Endothelial cell of hepatic sinusoid (primary cell): ENCODE measurements around the gene ETAA1.

Source experiments
- in situ Hi-C: cut with HindIII; loops from 2 replicates; pipeline ENCODE4 v1.10.0; 2017; ENCODE audit warnings: low sequenced_read_pairs

Gene ETAA1

GRCh38 chr2:67397143-67397986 lies at the start of gene ETAA1:
ETAA1 (plus strand) TSS chr2:67397333; CDS start chr2:67397449, 116 bp downstream.
- in situ Hi-C loops, result no loop called here

- in situ Hi-C loops, result no loop called here
Measured at GRCh38 chr2:67366832-67367412, 30.2 kb upstream of the ETAA1 start.

DNA sequence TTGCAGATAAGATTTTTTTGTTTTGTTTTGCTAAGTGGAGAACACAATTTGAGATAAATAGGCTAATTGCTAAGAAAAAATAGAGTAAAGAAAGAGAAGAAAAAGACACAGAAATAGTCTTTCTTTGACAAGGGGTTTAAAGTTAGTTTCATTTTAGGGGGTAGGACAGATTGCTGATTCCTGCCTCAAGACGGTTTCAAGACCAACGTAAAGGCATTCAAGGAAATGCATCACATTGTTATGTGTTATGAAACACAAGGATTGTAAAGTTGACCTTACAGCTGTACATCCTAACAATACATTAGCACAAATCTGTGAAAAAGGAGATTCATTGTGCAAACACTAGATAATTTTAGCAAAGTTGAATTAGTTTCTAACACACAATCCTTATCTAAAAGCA lies 22.7 kb upstream of the ETAA1 start:
- in situ Hi-C loops, result no loop called here

- in situ Hi-C loops, result no loop called here
Measured at GRCh38 chr2:67374949-67375348, 22.2 kb upstream of the ETAA1 start.

GRCh38 chr2:67378555-67378954 lies 18.6 kb upstream of the ETAA1 start:
- in situ Hi-C loops, result no loop called here

GRCh38 chr2:67379048-67379447 lies 18.1 kb upstream of the ETAA1 start:
- in situ Hi-C loops, result no loop called here

DNA sequence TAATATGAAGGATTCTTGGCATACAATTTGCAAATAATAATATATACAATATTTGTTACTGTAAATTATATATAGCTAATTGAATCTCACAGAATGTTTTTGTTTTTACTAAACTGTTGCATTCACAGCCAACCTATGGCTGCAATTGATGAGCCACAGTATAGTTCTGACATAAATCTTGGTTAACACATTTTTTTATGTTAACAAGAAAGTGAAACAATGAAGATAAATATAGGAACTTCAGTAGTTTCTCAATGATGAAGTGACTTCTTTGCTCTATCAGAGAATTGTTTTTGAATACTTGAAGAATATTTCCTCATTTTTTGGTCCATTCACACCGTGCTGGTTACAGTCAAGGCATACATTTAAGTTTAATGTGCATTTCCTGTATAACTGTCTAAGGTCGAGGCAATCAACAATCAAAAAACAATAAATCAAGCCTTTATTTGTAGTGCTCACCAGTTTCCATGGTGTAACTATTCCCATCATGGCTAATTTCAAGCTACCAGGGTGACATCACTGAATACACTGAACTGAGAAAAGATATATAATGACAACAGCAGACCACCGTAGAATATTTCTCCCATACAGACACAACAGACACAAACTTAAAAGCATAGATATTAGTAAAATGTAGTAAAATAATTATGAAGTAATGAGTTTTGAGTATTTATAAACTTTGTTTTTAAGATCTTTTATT lies 12.9 kb upstream of the ETAA1 start:
- in situ Hi-C loops, result no loop called here

GRCh38 chr2:67388680-67389079 lies 8.5 kb upstream of the ETAA1 start:
- in situ Hi-C loops, result no loop called here

DNA sequence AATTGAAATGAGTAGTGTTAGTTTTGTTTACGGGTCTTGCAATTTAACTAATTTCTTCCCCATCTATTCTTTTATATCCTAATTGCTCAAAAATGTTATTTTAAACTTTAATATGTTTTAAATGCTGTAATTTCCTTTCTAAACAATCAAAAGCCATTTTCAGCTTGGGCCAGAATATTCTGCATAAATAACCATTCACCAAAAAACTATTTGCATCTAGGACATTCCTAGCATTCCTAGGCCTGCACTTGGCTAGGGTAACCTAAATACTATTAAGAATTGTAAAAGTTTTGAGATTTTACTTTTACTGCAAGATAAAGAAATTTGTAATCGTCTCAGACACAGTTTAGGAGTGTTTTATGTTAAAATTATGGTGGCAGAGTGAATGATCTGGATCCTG lies 7.8 kb upstream of the ETAA1 start:
- in situ Hi-C loops, result no loop called here

GRCh38 chr2:67389788-67390187 lies 7.3 kb upstream of the ETAA1 start:
- in situ Hi-C loops, result loop anchor here (5.0 kb wide), 1 partner anchor 73 kb away; no protein-coding TSS in a partner anchor

- in situ Hi-C loops, result loop anchor here (5.0 kb wide), 1 partner anchor 69 kb away; no protein-coding TSS in a partner anchor
Measured at GRCh38 chr2:67393237-67393636, 3.9 kb upstream of the ETAA1 start.

DNA sequence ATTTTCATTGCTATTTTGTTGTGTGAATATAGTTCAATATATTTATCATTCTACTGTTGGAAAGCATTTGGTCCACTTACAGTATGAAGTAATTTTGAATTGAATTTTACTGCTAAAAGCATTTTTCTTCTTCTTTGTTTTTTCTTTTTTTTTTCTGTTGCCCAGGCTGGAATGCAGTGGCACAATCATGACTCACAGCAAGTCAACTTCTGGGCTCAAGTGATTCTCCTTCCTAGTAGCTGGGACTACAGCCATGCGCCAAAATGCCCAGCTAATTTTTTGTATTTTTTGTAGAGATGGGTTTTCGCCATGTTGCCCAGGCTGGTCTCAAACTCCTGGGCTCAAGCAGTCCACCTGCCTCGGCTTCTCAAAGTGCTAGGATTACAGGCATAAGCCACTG lies 2.4 kb upstream of the ETAA1 start:
- in situ Hi-C loops, result loop anchor here (5.0 kb wide), 1 partner anchor 68 kb away; no protein-coding TSS in a partner anchor

DNA sequence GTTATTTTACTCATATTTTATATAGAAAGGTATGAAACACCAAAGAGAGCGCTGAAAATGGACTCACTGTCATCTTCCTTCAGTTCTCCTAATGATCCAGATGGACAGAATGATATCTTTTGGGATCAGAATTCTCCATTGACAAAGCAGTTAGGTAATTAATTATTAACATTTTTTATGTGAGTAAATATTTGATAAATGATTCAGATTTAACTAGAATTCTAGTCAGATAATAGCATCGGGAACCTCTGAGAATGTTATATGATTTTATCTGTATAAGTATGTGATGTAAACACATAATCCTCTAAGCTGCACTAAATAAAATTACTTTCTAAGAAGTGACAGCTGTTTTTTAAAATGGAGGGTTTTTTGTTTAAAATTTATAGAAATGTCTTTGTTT lies 2.0 kb downstream of the ETAA1 start:
- in situ Hi-C loops, result no loop called here

DNA sequence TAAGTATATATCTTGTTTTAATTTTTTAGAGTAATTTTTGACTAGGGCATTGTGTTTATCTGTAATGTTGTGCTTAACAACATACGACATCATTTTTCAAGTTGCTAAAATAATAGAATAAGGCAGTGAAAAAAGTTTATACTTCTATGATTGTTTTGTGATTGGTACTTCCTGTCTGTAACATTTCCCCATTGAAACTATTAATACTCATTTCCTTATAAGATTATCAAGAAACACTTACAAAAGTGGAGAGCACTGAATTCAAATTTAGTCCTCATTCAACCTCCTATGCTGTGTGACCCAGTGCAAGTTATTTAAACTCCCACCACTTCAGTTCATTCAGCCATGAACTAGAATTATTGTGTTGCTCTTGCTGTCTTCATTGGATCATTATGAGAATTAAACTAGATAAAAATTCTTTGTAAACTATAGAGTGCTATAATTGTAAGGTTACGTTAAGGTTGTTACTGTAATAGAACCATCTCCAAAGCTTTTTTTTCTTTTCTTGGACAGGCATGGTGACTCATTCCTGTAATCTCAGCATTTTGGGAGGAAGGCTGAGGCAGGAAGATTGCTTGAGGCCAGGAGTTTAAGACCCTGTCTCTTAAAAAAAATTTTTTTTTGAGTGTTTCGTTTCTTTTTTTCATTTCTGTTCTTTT lies 2.8 kb downstream of the ETAA1 start:
- in situ Hi-C loops, result no loop called here

- in situ Hi-C loops, result no loop called here
Measured at GRCh38 chr2:67400560-67401485, 3.7 kb downstream of the ETAA1 start.

DNA sequence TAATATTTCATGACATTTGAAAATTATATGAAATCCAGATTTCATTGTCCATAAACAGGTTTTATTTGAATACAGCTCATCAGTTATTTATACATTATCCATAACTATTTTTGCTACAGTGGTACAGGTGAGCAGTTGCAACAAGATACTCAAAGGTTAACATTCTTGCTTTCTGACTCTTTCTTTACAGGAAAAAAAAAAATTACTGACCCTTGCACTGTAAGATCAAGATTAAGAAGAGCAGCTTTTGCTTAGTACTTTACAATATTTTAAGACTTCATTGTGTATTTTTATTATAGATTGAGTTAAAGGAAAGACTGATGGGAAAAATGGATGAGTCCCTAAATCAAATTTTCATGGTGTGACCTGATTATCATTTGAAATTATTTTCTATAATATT lies 11.2 kb downstream of the ETAA1 start:
- in situ Hi-C loops, result no loop called here

- in situ Hi-C loops, result no loop called here
Measured at GRCh38 chr2:67412424-67412823, 15.3 kb downstream of the ETAA1 start.

GRCh38 chr2:67414867-67415266 lies 17.7 kb downstream of the ETAA1 start:
- in situ Hi-C loops, result no loop called here

- in situ Hi-C loops, result no loop called here
Measured at GRCh38 chr2:67416136-67416535, 19.0 kb downstream of the ETAA1 start.

- in situ Hi-C loops, result no loop called here
Measured at GRCh38 chr2:67423489-67423888, 26.4 kb downstream of the ETAA1 start.
